Right kidney (tissue), 9 donors: ENCODE results near the gene SIRT7.
A peak's percentile ranks its signal among the peaks of the same experiment; 100 is the strongest.

Experiments
- DNase-seq: peaks from one replicate; pipeline ENCODE4 v3.0.0-alpha.2; 2016
- long read RNA-seq, 8 donors: transcript quantifications; one replicate each; lab custom pipeline, GENCODE V29; 2026

Gene SIRT7
- long read RNA-seq, donor 1, partial matches to known transcripts, result 7 of 9 reads
- long read RNA-seq, donor 1, other reads (novel, unspliced or antisense), result 0 of 9 reads
- long read RNA-seq, donor 2, partial matches to known transcripts, result 0 of 4 reads
- long read RNA-seq, donor 2, other reads (novel, unspliced or antisense), result 0 of 4 reads
- long read RNA-seq, donor 3, partial matches to known transcripts, result 0 of 2 reads
- long read RNA-seq, donor 3, other reads (novel, unspliced or antisense), result 0 of 2 reads
- long read RNA-seq, donor 4, partial matches to known transcripts, result 0 of 4 reads
- long read RNA-seq, donor 4, other reads (novel, unspliced or antisense), result 0 of 4 reads
- long read RNA-seq, donor 5, partial matches to known transcripts, result 0 of 5 reads
- long read RNA-seq, donor 5, other reads (novel, unspliced or antisense), result 0 of 5 reads
- long read RNA-seq, donor 6, partial matches to known transcripts, result 0 of 2 reads
- long read RNA-seq, donor 6, other reads (novel, unspliced or antisense), result 0 of 2 reads
- long read RNA-seq, donor 7, result 0 reads
- long read RNA-seq, donor 8, partial matches to known transcripts, result 0 of 1 reads
- long read RNA-seq, donor 8, other reads (novel, unspliced or antisense), result 0 of 1 reads

GRCh38 chr17:81917565-81918332 is at the start of gene SIRT7:
TSS of gene SIRT7 (minus strand) at chr17:81918176. CDS start at chr17:81918131, 45 bp downstream.
- peak; percentile 80 for DNase-seq

GRCh38 chr17:81967244-81967532 is 49.2 kb upstream of the SIRT7 start:
- DNase-seq, result no peak

GRCh38 chr17:81966343-81967243 is 48.6 kb upstream of the SIRT7 start:
- peak; percentile 70 for DNase-seq

- no peak for DNase-seq
Observed at GRCh38 chr17:81964081-81964849, 46.3 kb upstream of the SIRT7 start.

- no peak for DNase-seq
Observed at GRCh38 chr17:81962499-81963441, 44.8 kb upstream of the SIRT7 start.

- peak; percentile 57 for DNase-seq
Observed at GRCh38 chr17:81961521-81962498, 43.8 kb upstream of the SIRT7 start.

- DNase-seq, result no peak
Observed at GRCh38 chr17:81961087-81961511, 43.1 kb upstream of the SIRT7 start, which contains the start of gene NOTUM. TSS of gene NOTUM (minus strand) at chr17:81961187. CDS start at chr17:81960909, 278 bp downstream.

- peak; percentile 64 for DNase-seq
Observed at GRCh38 chr17:81960130-81960958, 42.4 kb upstream of the SIRT7 start.

GRCh38 chr17:81959362-81960129 is 41.6 kb upstream of the SIRT7 start:
- peak; percentile 84 for DNase-seq

GRCh38 chr17:81958633-81959342 is 40.8 kb upstream of the SIRT7 start:
- no peak for DNase-seq

- DNase-seq, result no peak
Observed at GRCh38 chr17:81957691-81958432, 39.9 kb upstream of the SIRT7 start.

GRCh38 chr17:81956607-81957589 is 38.9 kb upstream of the SIRT7 start:
- no peak for DNase-seq

- no peak for DNase-seq
Observed at GRCh38 chr17:81955756-81956544, 38.0 kb upstream of the SIRT7 start.
